HepG2 (cell line): ENCODE results near the gene NELFB. TPM values are rescaled to one million over a fixed set of nuclear protein-coding genes. Genes with fewer than 3 reads are reported as not detected.

Source experiments
- CBX1 ChIP-seq: IDR thresholded peaks from one replicate; pipeline ENCODE4 v1.6.1; 2016; ENCODE audit warnings: antibody characterized with exemption, low read depth
- E2F1 ChIP-seq: sonication (generic); formaldehyde crosslinking; IDR thresholded peaks from 2 replicates; pipeline ENCODE4 v1.5.0; 2020; ENCODE audit warnings: missing genetic modification reagents
- HHEX ChIP-seq: IDR thresholded peaks from 2 replicates; pipeline ENCODE4 v1.6.1; 2016; ENCODE audit warnings: control low read depth
- HMG20B ChIP-seq: conservative IDR thresholded peaks from 2 replicates; pipeline ENCODE4 v1.6.1; 2016; ENCODE audit warnings: missing genetic modification reagents, missing compliant biosample characterization
- HNF4A ChIP-seq: sonication (generic); formaldehyde crosslinking; IDR thresholded peaks from 2 replicates; pipeline ENCODE4 v1.4.0; 2020; ENCODE audit warnings: missing genetic modification reagents
- HNRNPL ChIP-seq: fragments of 200-400 bp; formaldehyde crosslinking; IDR thresholded peaks from 2 replicates; pipeline ENCODE4 v1.6.1; 2017; ENCODE audit warnings: mild to moderate bottlenecking, low read depth, low read length
- JARID2 ChIP-seq: sonication (generic); formaldehyde crosslinking; IDR thresholded peaks from 2 replicates; pipeline ENCODE4 v1.8.1; 2023; ENCODE audit warnings: missing genetic modification reagents, inconsistent platforms; ENCODE audit not compliant: insufficient replicate concordance
- MBNL3 ChIP-seq: fragments of 250-450 bp; sonication (Bioruptor Pico); conservative IDR thresholded peaks from 2 replicates; pipeline ENCODE4 v1.8.0; 2022; ENCODE audit warnings: mild to moderate bottlenecking, inconsistent platforms
- MED13 ChIP-seq: sonication (generic); formaldehyde crosslinking; IDR thresholded peaks from 2 replicates; pipeline ENCODE4 v1.5.0; 2020; ENCODE audit warnings: missing genetic modification reagents
- MIER3 ChIP-seq: IDR thresholded peaks from 2 replicates; pipeline ENCODE4 v1.6.1; 2016; ENCODE audit warnings: missing compliant biosample characterization, borderline replicate concordance
- MNT ChIP-seq: fragments of 450-650 bp; IDR thresholded peaks from 2 replicates; pipeline ENCODE4 v1.6.1; 2016
- POLR2AphosphoS5 ChIP-seq: IDR thresholded peaks from 2 replicates; pipeline ENCODE4 v1.6.1; 2012; ENCODE audit warnings: low read depth, low read length
- SMARCC2 ChIP-seq: fragments of 450-650 bp; IDR thresholded peaks from 2 replicates; pipeline ENCODE4 v1.6.1; 2017; ENCODE audit warnings: antibody characterized with exemption, mild to moderate bottlenecking
- SOX5 ChIP-seq: IDR thresholded peaks from 2 replicates; pipeline ENCODE4 v1.6.1; 2016; ENCODE audit warnings: borderline replicate concordance
- TARDBP ChIP-seq: sonication (generic); formaldehyde crosslinking; IDR thresholded peaks from 2 replicates; pipeline ENCODE4 v1.8.0; 2022; ENCODE audit warnings: mild to moderate bottlenecking, missing genetic modification reagents
- TMF1 ChIP-seq: sonication (generic); formaldehyde crosslinking; IDR thresholded peaks from 2 replicates; pipeline ENCODE4 v1.8.1; 2022; ENCODE audit warnings: low read depth, missing genetic modification reagents
- YEATS2 ChIP-seq: sonication (generic); formaldehyde crosslinking; IDR thresholded peaks from 2 replicates; pipeline ENCODE4 v1.4.0; 2020; ENCODE audit warnings: missing genetic modification reagents, borderline replicate concordance
- ZFP36L2 ChIP-seq: sonication (generic); formaldehyde crosslinking; IDR thresholded peaks from 2 replicates; pipeline ENCODE4 v1.4.0; 2020; ENCODE audit warnings: missing genetic modification reagents
- ZNF101 ChIP-seq: sonication (generic); formaldehyde crosslinking; IDR thresholded peaks from 2 replicates; pipeline ENCODE4 v1.4.0; 2020; ENCODE audit warnings: mild to moderate bottlenecking, low read depth, missing genetic modification reagents, borderline replicate concordance
- ZNF329 ChIP-seq: sonication (generic); formaldehyde crosslinking; IDR thresholded peaks from 2 replicates; pipeline ENCODE4 v1.9.0; 2021; ENCODE audit warnings: low read depth, mild to moderate bottlenecking, missing genetic modification reagents
- ZNF557 ChIP-seq: sonication (generic); formaldehyde crosslinking; IDR thresholded peaks from 2 replicates; pipeline ENCODE4 v1.4.0; 2020; ENCODE audit warnings: missing genetic modification reagents
- ZNF616 ChIP-seq: sonication (generic); formaldehyde crosslinking; IDR thresholded peaks from 2 replicates; pipeline ENCODE4 v1.5.0; 2020; ENCODE audit warnings: low read depth, mild to moderate bottlenecking, missing genetic modification reagents
- ZNF720 ChIP-seq: sonication (generic); formaldehyde crosslinking; IDR thresholded peaks from 2 replicates; pipeline ENCODE4 v1.4.0; 2020; ENCODE audit warnings: missing genetic modification reagents
- ZNF768 ChIP-seq: sonication (generic); formaldehyde crosslinking; IDR thresholded peaks from 2 replicates; pipeline ENCODE4 v1.4.0; 2020; ENCODE audit warnings: missing genetic modification reagents
- ZNF773 ChIP-seq: sonication (generic); formaldehyde crosslinking; IDR thresholded peaks from 2 replicates; pipeline ENCODE4 v1.4.0; 2020; ENCODE audit warnings: missing genetic modification reagents, borderline replicate concordance
- ZNF790 ChIP-seq: sonication (generic); formaldehyde crosslinking; IDR thresholded peaks from 2 replicates; pipeline ENCODE4 v1.8.0; 2022; ENCODE audit warnings: missing genetic modification reagents, mild to moderate bottlenecking, borderline replicate concordance
- ZNF83 ChIP-seq: sonication (generic); formaldehyde crosslinking; IDR thresholded peaks from 2 replicates; pipeline ENCODE4 v1.4.0; 2020; ENCODE audit warnings: missing genetic modification reagents, mild to moderate bottlenecking, borderline replicate concordance
- ZSCAN21 ChIP-seq: sonication (generic); formaldehyde crosslinking; IDR thresholded peaks from 2 replicates; pipeline ENCODE4 v1.8.0; 2022; ENCODE audit warnings: mild to moderate bottlenecking, missing genetic modification reagents, moderate library complexity, borderline replicate concordance
- polyA plus RNA-seq, 8 experiments: library from polyadenylated mRNA; depleted of rRNA in 3 of 8; stranded (reverse) in 7 of 8; unstranded in 1 of 8; fragments of >200 nt; fragmentation: Illumina TruSeq in 4 of 8; extraction: Trizol in 4 of 8; gene quantifications; 2 replicates each; pipeline versions ENCODE4 v1.2.1 to v1.2.3, GENCODE V29; 2011 to 2016; ENCODE audit warnings: low read depth in 4 of 8, missing spikeins in 1 of 8, mixed read lengths in 1 of 8; ENCODE audit not compliant: insufficient read depth in 1 of 8
- total RNA-seq, 5 experiments: library from RNA; depleted of rRNA; stranded (reverse); fragments of >200 nt; fragmentation: Illumina TruSeq; extraction: Trizol; gene quantifications; 2 replicates each; pipeline ENCODE4 v1.2.3, GENCODE V29; 2016; ENCODE audit warnings: low read depth in 1 of 5
- TF ChIP-seq, protein P1 (sequence below): sonication (generic); formaldehyde crosslinking; IDR thresholded peaks from 2 replicates; pipeline ENCODE4 v1.5.0; 2020; ENCODE audit warnings: missing genetic modification reagents

NELFB gene
- total and polyA plus RNA-seq, 2 of the 13 experiments (the other 11 are each of a cell fraction or from before 2014, with no cell fraction given) = 26.5 to 45.8 TPM

DNA sequence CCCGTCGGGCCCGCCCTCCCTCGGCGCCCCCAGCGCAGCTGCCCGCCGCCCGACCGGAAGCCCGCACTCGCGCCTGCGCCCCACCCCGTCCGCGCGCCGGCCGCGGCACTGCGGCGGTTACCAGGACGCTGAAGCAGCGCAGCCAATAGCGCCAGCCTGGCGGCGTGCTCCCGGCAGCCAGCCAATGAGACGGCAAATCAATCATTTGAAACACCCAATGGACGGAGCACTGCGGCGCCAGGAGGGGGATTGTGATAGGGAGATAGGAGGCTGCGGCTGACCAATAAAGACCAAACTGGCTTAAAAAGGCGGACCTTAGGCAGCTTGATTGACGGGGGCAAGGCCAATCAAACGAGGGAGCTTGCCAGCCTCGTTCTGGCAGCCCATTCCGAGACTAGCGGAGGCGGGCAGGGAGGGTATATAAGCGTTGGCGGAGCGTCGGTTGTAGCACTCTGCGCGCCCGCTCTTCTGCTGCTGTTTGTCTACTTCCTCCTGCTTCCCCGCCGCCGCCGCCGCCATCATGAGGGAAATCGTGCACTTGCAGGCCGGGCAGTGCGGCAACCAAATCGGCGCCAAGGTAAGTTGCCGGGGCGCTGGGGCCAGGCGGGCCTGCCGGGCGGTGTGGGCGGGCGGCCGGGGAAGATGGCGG lies 14.2 kb upstream of the NELFB start, which contains the start of gene TUBB4B (continued):
- TF ChIP-seq HNRNPL = peak; percentile 80; the same call in 1 of the 2 replicates
- peak; percentile 63; the same call in 1 of the 2 replicates for TF ChIP-seq HMG20B
- peak; percentile 96 for TF ChIP-seq ZNF773 (CRISPR knock-in tag)
- TF ChIP-seq JARID2 (CRISPR knock-in tag) = peak; percentile 31
- TF ChIP-seq TARDBP (CRISPR knock-in tag) = 0 out of 2 replicates have a peak, but pooled peaks have one; percentile 37
- TF ChIP-seq ZNF101 (CRISPR knock-in tag) = no peak
- 0 out of 2 replicates have a peak, but pooled peaks have one; percentile 30 for TF ChIP-seq ZNF557 (CRISPR knock-in tag)
- peak; percentile 62; the same call in 1 of the 2 replicates for TF ChIP-seq ZNF720 (CRISPR knock-in tag)
- TF ChIP-seq ZNF790 (CRISPR knock-in tag) = no peak
- peak; percentile 73; the same call in 1 of the 2 replicates for TF ChIP-seq ZNF329
- peak; percentile 60; the same call in 1 of the 2 replicates for TF ChIP-seq ZNF83 (CRISPR knock-in tag)
- peak; percentile 97 for TF ChIP-seq CBX1
- peak; percentile 99 for TF ChIP-seq POLR2AphosphoS5
- 0 out of 2 replicates have a peak, but pooled peaks have one; percentile 13 for TF ChIP-seq ZNF616 (CRISPR knock-in tag)
- TF ChIP-seq E2F1 (CRISPR knock-in tag) = peak; percentile 58; the same call in 1 of the 2 replicates
- TF ChIP-seq HHEX (CRISPR knock-in tag) = no peak
- peak; percentile 64; the same call in 1 of the 2 replicates for TF ChIP-seq ZNF768 (CRISPR knock-in tag)
- 0 out of 2 replicates have a peak, but pooled peaks have one; percentile 29 for TF ChIP-seq ZSCAN21 (CRISPR knock-in tag)
- peak; percentile 79; the same call in 1 of the 2 replicates for TF ChIP-seq MED13
- no peak for TF ChIP-seq SMARCC2
- 0 out of 2 replicates have a peak, but pooled peaks have one; percentile 30 for TF ChIP-seq SOX5
- TF ChIP-seq HNF4A (CRISPR knock-in tag) = 0 out of 2 replicates have a peak, but pooled peaks have one; percentile 5
- TF ChIP-seq TMF1 (CRISPR knock-in tag) = peak; percentile 54; the same call in 1 of the 2 replicates
- TF ChIP-seq, protein P1, sequence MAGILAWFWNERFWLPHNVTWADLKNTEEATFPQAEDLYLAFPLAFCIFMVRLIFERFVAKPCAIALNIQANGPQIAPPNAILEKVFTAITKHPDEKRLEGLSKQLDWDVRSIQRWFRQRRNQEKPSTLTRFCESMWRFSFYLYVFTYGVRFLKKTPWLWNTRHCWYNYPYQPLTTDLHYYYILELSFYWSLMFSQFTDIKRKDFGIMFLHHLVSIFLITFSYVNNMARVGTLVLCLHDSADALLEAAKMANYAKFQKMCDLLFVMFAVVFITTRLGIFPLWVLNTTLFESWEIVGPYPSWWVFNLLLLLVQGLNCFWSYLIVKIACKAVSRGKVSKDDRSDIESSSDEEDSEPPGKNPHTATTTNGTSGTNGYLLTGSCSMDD (CRISPR knock-in tag) = 0 out of 2 replicates have a peak, but pooled peaks have one; percentile 65
- 0 out of 2 replicates have a peak, but pooled peaks have one; percentile 48 for TF ChIP-seq YEATS2
- no peak for TF ChIP-seq ZFP36L2 (CRISPR knock-in tag)
- TF ChIP-seq MIER3 (CRISPR knock-in tag) = 0 out of 2 replicates have a peak, but pooled peaks have one; percentile 26
- TF ChIP-seq MNT = peak; percentile 11; the same call in 1 of the 2 replicates
- TF ChIP-seq MBNL3 (CRISPR knock-in tag) = no peak
